ENCODE data around the gene NEGR1.

GRCh38 chr1:71559880-71560279, 722.5 kb downstream of the NEGR1 start:
- TF ChIP-seq, protein P1, sequence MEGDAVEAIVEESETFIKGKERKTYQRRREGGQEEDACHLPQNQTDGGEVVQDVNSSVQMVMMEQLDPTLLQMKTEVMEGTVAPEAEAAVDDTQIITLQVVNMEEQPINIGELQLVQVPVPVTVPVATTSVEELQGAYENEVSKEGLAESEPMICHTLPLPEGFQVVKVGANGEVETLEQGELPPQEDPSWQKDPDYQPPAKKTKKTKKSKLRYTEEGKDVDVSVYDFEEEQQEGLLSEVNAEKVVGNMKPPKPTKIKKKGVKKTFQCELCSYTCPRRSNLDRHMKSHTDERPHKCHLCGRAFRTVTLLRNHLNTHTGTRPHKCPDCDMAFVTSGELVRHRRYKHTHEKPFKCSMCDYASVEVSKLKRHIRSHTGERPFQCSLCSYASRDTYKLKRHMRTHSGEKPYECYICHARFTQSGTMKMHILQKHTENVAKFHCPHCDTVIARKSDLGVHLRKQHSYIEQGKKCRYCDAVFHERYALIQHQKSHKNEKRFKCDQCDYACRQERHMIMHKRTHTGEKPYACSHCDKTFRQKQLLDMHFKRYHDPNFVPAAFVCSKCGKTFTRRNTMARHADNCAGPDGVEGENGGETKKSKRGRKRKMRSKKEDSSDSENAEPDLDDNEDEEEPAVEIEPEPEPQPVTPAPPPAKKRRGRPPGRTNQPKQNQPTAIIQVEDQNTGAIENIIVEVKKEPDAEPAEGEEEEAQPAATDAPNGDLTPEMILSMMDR (IDR thresholded peaks at IDR 0.05), result no peak
- no peak for TF ChIP-seq POLR2A (IDR thresholded peaks at IDR 0.05)
- TF ChIP-seq POLR2AphosphoS5 (IDR thresholded peaks at IDR 0.05; ENCODE audit: insufficient read depth in 1 of 2, low read depth in 1 of 2), result no peak
